Cardiac muscle cell (in vitro differentiated cells and primary cell): ENCODE measurements around the gene DEPDC5. TPM values are rescaled to one million over a fixed set of nuclear protein-coding genes. Genes with fewer than 3 reads are reported as not detected.

Experiments
- DNase-seq, 2 donors: peaks; one replicate each; pipeline versions ENCODE4 v3.0.0 to v3.0.0-alpha.2; 2010 to 2017; ENCODE audit warnings: low read depth in 1 of 2, low spot score in 1 of 2
- H3K27ac ChIP-seq: fragments of 200-600 bp; sonication (generic); 2 replicates; pipeline ENCODE4 v1.5.1; 2016
- H3K27me3 ChIP-seq: fragments of 200-600 bp; sonication (generic); 2 replicates; pipeline ENCODE4 v1.6.0; 2016; ENCODE audit warnings: control low read depth
- H3K36me3 ChIP-seq: fragments of 200-600 bp; sonication (generic); 2 replicates; pipeline ENCODE4 v1.5.1; 2016; ENCODE audit warnings: control low read depth
- H3K4me1 ChIP-seq: fragments of 200-600 bp; sonication (generic); 2 replicates; pipeline ENCODE4 v1.8.1; 2017; ENCODE audit warnings: low read depth, mild to moderate bottlenecking, mixed run types
- H3K4me3 ChIP-seq: fragments of 200-600 bp; sonication (generic); 2 replicates; pipeline ENCODE4 v1.5.1; 2016; ENCODE audit warnings: mild to moderate bottlenecking
- H3K9me3 ChIP-seq: fragments of 200-600 bp; sonication (generic); 2 replicates; pipeline ENCODE4 v1.5.1; 2017; ENCODE audit warnings: low read depth, mild to moderate bottlenecking, control low read depth
- CTCF ChIP-seq: IDR thresholded peaks from 2 replicates; pipeline ENCODE4 v1.5.1; 2012; ENCODE audit warnings: low read depth, mild to moderate bottlenecking, low read length
- polyA plus RNA-seq: library from polyadenylated mRNA; unstranded; fragments of >200 nt; fragmentation: Nextera tagmentation; extraction: Ambion mirVana; gene quantifications from 2 replicates; pipeline ENCODE4 v1.2.1, GENCODE V29; 2016
- total RNA-seq: library from RNA; depleted of rRNA; stranded (reverse); fragments of >200 nt; gene quantifications from 2 replicates; pipeline ENCODE4 v1.2.3, GENCODE V29; 2016

DEPDC5 gene
- total and polyA plus RNA-seq, 2 experiments from 2014 or later: 18.2 to 30.6 TPM

- peaks cover 8% of the 10 kb centered on the region for H3K4me1 ChIP-seq
- no peaks in the 10 kb centered on the region for H3K9me3 ChIP-seq
- H3K27ac ChIP-seq: no peak overlapping the region
- H3K36me3 ChIP-seq: no peaks in the 10 kb centered on the region
- no peaks in the 10 kb centered on the region for H3K27me3 ChIP-seq
- no peak for TF ChIP-seq CTCF
- DNase-seq: no peak
- no peak overlapping the region for H3K4me3 ChIP-seq
Measured at GRCh38 chr22:31904651-31905050, 150.8 kb downstream of the DEPDC5 start.

- Histone ChIP-seq H3K9me3 (no peaks in the 10 kb centered on the region), H3K4me1 (peaks cover 8% of the 10 kb centered on the region), H3K27ac (no peak overlapping the region), H3K4me3 (no peak overlapping the region), H3K27me3 (no peaks in the 10 kb centered on the region), H3K36me3 (no peaks in the 10 kb centered on the region)
- no peak for TF ChIP-seq CTCF
- DNase-seq: no peak
Measured at GRCh38 chr22:31905356-31905755, 151.5 kb downstream of the DEPDC5 start.

GRCh38 chr22:31906086-31906485, 152.3 kb downstream of the DEPDC5 start:
- TF ChIP-seq CTCF: no peak
- Histone ChIP-seq H3K27me3 (no peaks in the 10 kb centered on the region), H3K9me3 (no peaks in the 10 kb centered on the region), H3K27ac (no peak overlapping the region), H3K36me3 (no peaks in the 10 kb centered on the region), H3K4me1 (peaks cover 8% of the 10 kb centered on the region), H3K4me3 (no peak overlapping the region)
- DNase-seq: no peak

- H3K9me3 ChIP-seq: no peaks in the 10 kb centered on the region
- H3K36me3 ChIP-seq: no peaks in the 10 kb centered on the region
- no peak overlapping the region for H3K4me3 ChIP-seq
- H3K27me3 ChIP-seq: no peaks in the 10 kb centered on the region
- DNase-seq: no peak
- H3K27ac ChIP-seq: no peak overlapping the region
- peaks cover 4% of the 10 kb centered on the region for H3K4me1 ChIP-seq
- no peak for TF ChIP-seq CTCF
Measured at GRCh38 chr22:31906569-31906968, 152.8 kb downstream of the DEPDC5 start.

- Histone ChIP-seq H3K27ac (no peak overlapping the region), H3K4me3 (no peak overlapping the region), H3K36me3 (no peaks in the 10 kb centered on the region), H3K9me3 (no peaks in the 10 kb centered on the region), H3K4me1 (no peaks in the 10 kb centered on the region), H3K27me3 (no peaks in the 10 kb centered on the region)
- no peak for DNase-seq
- TF ChIP-seq CTCF: no peak
Measured at GRCh38 chr22:31909977-31910376, 156.2 kb downstream of the DEPDC5 start.
